ENCODE results near the gene CCRL2. TPM values are rescaled to one million over a fixed set of nuclear protein-coding genes. Genes with fewer than 3 reads are reported as not detected.

The CCRL2 gene
- total and polyA plus RNA-seq, 4 donors: 11.0 to 95.9 (median 19.8) TPM

DNA sequence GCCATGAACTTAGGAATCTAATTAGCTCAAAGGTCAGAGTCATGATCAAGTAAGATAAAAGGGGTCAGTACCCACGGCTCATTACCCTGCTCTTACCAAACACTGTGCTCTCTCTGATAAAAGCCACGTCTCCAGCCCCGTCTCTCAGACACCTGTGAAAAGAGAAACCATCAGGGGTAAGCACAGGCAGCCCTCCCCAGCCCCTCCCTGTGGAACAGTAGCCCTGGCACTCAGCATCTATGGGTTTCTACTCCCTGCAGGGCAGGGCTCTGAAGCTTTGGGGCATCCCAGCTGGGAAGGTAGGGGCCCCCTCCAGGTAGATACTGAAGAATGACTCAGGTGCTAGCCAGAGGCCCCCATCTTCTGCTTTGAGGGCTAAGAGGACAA lies 47.1 kb downstream of the CCRL2 start:
- Histone ChIP-seq H3K36me3 (ENCODE audit: control insufficient read depth in 4 of 4, insufficient read depth in 4 of 4, low read length in 4 of 4) (peaks cover 0 to 4% (median 0%) of the 10 kb centered on the region in 4 donors), H3K4me3 (no peak overlapping the region), H3K9me3 (ENCODE audit: control insufficient read depth in 4 of 4, insufficient read depth in 3 of 4, low read length in 3 of 4) (no peaks in the 10 kb centered on the region), H3K4me1 (ENCODE audit: control insufficient read depth in 5 of 5, insufficient read depth in 5 of 5, low read length in 5 of 5) (no peaks in the 10 kb centered on the region), H3K9ac (ENCODE audit: insufficient read depth in 1 of 2, low read length in 2 of 2) (no peak overlapping the region), H3K27ac (ENCODE audit: low read depth in 1 of 2, low read length in 1 of 2) (no peak overlapping the region), H3K27me3 (ENCODE audit: control insufficient read depth in 3 of 3, insufficient read depth in 3 of 3, low read length in 2 of 3) (peaks cover 0 to 3% (median 0%) of the 10 kb centered on the region in 3 donors)
- TF ChIP-seq, protein P1, sequence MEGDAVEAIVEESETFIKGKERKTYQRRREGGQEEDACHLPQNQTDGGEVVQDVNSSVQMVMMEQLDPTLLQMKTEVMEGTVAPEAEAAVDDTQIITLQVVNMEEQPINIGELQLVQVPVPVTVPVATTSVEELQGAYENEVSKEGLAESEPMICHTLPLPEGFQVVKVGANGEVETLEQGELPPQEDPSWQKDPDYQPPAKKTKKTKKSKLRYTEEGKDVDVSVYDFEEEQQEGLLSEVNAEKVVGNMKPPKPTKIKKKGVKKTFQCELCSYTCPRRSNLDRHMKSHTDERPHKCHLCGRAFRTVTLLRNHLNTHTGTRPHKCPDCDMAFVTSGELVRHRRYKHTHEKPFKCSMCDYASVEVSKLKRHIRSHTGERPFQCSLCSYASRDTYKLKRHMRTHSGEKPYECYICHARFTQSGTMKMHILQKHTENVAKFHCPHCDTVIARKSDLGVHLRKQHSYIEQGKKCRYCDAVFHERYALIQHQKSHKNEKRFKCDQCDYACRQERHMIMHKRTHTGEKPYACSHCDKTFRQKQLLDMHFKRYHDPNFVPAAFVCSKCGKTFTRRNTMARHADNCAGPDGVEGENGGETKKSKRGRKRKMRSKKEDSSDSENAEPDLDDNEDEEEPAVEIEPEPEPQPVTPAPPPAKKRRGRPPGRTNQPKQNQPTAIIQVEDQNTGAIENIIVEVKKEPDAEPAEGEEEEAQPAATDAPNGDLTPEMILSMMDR (IDR thresholded peaks at IDR 0.05; ENCODE audit: control extremely low read depth, extremely low read depth): no peak
- 66 to 77% methylated on average over 3 of the region's 3 CpGs for WGBS, 2 donors
- DNase-seq: no peak
- no peak for ATAC-seq (ENCODE audit: insufficient read depth, low FRiP score)

DNA sequence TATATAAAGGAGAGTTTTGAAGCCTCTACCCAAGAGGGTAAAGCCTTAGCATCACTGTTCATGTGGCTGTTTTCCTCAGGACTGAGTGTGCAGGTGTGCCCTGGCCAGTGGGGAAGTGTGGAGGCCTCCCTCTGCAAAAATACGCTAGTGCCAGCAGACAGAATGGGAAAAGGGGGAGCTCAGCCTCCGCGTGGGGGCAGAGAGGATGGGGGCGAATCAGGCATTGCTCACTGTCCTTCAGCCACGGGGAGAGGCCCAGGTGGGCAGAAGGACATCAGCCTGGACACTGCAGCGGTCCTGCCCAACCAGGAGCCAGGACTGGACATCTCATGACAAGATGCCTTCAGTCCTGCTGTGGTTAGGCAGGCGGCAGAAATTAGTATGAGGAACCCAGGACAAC lies 47.5 kb downstream of the CCRL2 start:
- TF ChIP-seq, protein P1 (IDR thresholded peaks at IDR 0.05; ENCODE audit: control extremely low read depth, extremely low read depth): no peak
- ATAC-seq (ENCODE audit: insufficient read depth, low FRiP score) (no peak), DNase-seq (no peak)
- H3K4me1 ChIP-seq (ENCODE audit: control insufficient read depth in 5 of 5, insufficient read depth in 5 of 5, low read length in 5 of 5): no peaks in the 10 kb centered on the region
- H3K9me3 ChIP-seq (ENCODE audit: control insufficient read depth in 4 of 4, insufficient read depth in 3 of 4, low read length in 3 of 4): no peaks in the 10 kb centered on the region
- no peak overlapping the region for H3K9ac ChIP-seq (ENCODE audit: insufficient read depth in 1 of 2, low read length in 2 of 2)
- 85 to 86% methylated on average over 7 of the region's 7 CpGs for WGBS, 2 donors
- H3K36me3 ChIP-seq (ENCODE audit: control insufficient read depth in 4 of 4, insufficient read depth in 4 of 4, low read length in 4 of 4): peaks cover 0 to 4% (median 0%) of the 10 kb centered on the region in 4 donors
- no peak overlapping the region for H3K4me3 ChIP-seq
- H3K27me3 ChIP-seq (ENCODE audit: control insufficient read depth in 3 of 3, insufficient read depth in 3 of 3, low read length in 2 of 3): peaks cover 0 to 3% (median 0%) of the 10 kb centered on the region in 3 donors
- H3K27ac ChIP-seq (ENCODE audit: low read depth in 1 of 2, low read length in 1 of 2): no peak overlapping the region

DNA sequence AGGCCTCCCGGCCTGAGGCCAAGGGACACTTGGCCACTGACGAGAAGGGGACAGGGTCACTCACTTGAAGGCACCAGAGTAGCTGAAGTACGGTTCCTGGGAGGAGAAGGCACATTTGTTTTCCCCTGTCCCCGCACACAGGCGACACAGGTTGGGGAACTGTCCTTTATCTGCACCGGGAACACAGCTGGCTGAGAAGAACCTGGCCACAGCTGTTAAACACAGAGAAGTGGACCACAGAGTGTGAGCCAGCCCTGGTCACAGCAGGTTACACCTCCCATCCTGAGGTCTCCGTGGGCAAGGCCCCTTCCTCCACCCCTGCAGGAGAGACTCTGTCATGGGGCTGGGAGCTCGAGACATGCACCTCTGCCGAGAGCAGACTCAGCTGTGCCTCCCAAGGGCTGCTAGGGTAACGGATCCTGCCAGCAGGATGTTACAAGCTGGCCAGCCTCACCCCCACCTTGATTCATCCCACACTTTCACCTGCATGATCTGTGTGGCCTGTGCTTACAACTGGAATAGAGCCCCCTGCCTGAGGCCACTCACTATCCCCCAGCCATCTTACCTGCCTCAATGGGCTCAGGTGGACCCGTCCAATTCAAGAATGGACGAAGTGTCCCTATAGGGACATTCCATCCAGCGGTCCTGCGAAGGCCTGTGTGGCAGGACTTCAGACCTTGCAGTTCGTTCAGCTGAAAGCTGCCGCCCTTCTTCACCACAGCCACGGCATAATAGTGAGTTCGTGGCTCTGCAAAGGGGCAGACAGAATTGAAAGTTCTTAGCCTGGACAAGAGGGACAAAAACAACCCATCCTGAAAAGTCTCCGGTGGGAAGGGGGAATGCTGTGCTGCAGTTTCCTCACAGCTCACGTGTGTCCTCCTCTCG lies 48.4 kb downstream of the CCRL2 start:
- Histone ChIP-seq H3K9ac (ENCODE audit: insufficient read depth in 1 of 2, low read length in 2 of 2) (no peak overlapping the region), H3K4me1 (ENCODE audit: control insufficient read depth in 5 of 5, insufficient read depth in 5 of 5, low read length in 5 of 5) (no peaks in the 10 kb centered on the region), H3K36me3 (ENCODE audit: control insufficient read depth in 4 of 4, insufficient read depth in 4 of 4, low read length in 4 of 4) (peaks cover 0 to 4% (median 0%) of the 10 kb centered on the region in 4 donors), H3K27ac (ENCODE audit: low read depth in 1 of 2, low read length in 1 of 2) (no peak overlapping the region), H3K27me3 (ENCODE audit: control insufficient read depth in 3 of 3, insufficient read depth in 3 of 3, low read length in 2 of 3) (peaks cover 0 to 3% (median 0%) of the 10 kb centered on the region in 3 donors), H3K9me3 (ENCODE audit: control insufficient read depth in 4 of 4, insufficient read depth in 3 of 4, low read length in 3 of 4) (no peaks in the 10 kb centered on the region), H3K4me3 (no peak overlapping the region)
- TF ChIP-seq, protein P1 (IDR thresholded peaks at IDR 0.05; ENCODE audit: control extremely low read depth, extremely low read depth): no peak
- 90 to 91% methylated on average over 21 of the region's 21 CpGs for WGBS, 2 donors
- no peak for ATAC-seq (ENCODE audit: insufficient read depth, low FRiP score)
- DNase-seq: no peak

Data from lung (tissue), 12 donors.